T-helper 17 cell (primary cell): Measurements from ENCODE around the gene GAK. TPM values are rescaled to one million over a fixed set of nuclear protein-coding genes. Genes with fewer than 3 reads are reported as not detected.
"Not testable (repeated sequence)": the region's sequence is repeated elsewhere in the genome, so short reads cannot be mapped to it uniquely, and the experiment has no call there.

Experiments used
- ATAC-seq: fragments of 150-1000 bp; cut with Tn5 transposase; 2 replicates; pipeline ENCODE4 v1.10.0; 2021; ENCODE audit warnings: mild to moderate bottlenecking, moderate library complexity
- DNase-seq, 3 donors: peaks; one replicate each; pipeline versions ENCODE4 v3.0.0 to v3.0.0-alpha.2; 2020 to 2021
- H3K9me3 ChIP-seq: one replicate; pipeline ENCODE4 v1.7.0; 2013; ENCODE audit warnings: low read length, mild to moderate bottlenecking; ENCODE audit not compliant: control insufficient read depth, poor library complexity, severe bottlenecking
- H3K27ac Mint-ChIP-seq: one replicate; pipeline ENCODE4 v1.8.0; 2022; ENCODE audit warnings: mild to moderate bottlenecking, moderate library complexity, mixed read lengths
- H3K27me3 Mint-ChIP-seq: one replicate; pipeline ENCODE4 v1.8.0; 2022; ENCODE audit warnings: mixed read lengths
- H3K36me3 Mint-ChIP-seq: one replicate; pipeline ENCODE4 v1.8.0; 2022; ENCODE audit warnings: low read depth, mixed read lengths
- H3K4me1 Mint-ChIP-seq: one replicate; pipeline ENCODE4 v1.8.0; 2022; ENCODE audit warnings: mild to moderate bottlenecking, mixed read lengths
- H3K4me3 Mint-ChIP-seq: one replicate; pipeline ENCODE4 v1.8.0; 2022; ENCODE audit warnings: mild to moderate bottlenecking, moderate library complexity, mixed read lengths
- total RNA-seq, 4 donors: library from RNA in 2 of 4; stranded (reverse) in 2 of 4; gene quantifications; one replicate each; pipeline ENCODE4 v1.2.3 and lab custom pipeline; 2022 to 2026

GAK gene
- total RNA-seq, 2 donors from 2014 or later = 192 to 215 TPM

- not testable (repeated sequence) for H3K36me3 Mint-ChIP-seq, H3K4me3 Mint-ChIP-seq, DNase-seq, H3K27ac Mint-ChIP-seq, H3K27me3 Mint-ChIP-seq, H3K9me3 ChIP-seq, ATAC-seq
- peaks cover 58% of the 10 kb centered on the region for H3K4me1 Mint-ChIP-seq
These were observed 13.0 kb downstream of the GAK start for GRCh38 chr4:919004-919680.

DNA sequence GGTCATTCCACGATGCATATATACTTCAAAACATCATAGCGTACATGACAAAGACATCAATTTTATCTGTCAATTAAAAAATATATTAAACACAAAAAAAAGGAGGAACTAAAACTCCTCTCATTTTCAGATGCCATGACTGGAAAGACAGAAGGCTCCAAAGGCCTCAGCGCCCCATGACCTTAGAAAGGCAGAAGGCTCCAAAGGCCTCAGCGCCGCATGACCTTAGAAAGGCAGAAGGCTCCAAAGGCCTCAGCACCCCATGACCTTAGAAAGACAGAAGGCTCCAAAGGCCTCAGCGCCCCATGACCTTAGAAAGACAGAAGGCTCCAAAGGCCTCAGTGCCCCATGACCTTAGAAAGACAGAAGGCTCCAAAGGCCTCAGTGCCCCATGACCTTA lies 13.5 kb downstream of the GAK start:
- H3K36me3 Mint-ChIP-seq, ATAC-seq, H3K9me3 ChIP-seq, H3K27ac Mint-ChIP-seq, DNase-seq, H3K4me3 Mint-ChIP-seq, H3K27me3 Mint-ChIP-seq: not testable (repeated sequence)
- peaks cover 56% of the 10 kb centered on the region for H3K4me1 Mint-ChIP-seq

- DNase-seq (no peak), ATAC-seq (no peak)
- Mint-ChIP-seq H3K27me3 (no peaks in the 10 kb centered on the region), H3K4me1 (peaks cover 55% of the 10 kb centered on the region), H3K4me3 (no peak overlapping the region), H3K27ac (no peak overlapping the region), H3K36me3 (peaks cover 2% of the 10 kb centered on the region)
- no peaks in the 10 kb centered on the region for H3K9me3 ChIP-seq
These were observed 14.1 kb downstream of the GAK start for GRCh38 chr4:917992-918391.

GRCh38 chr4:917466-917865 lies 14.7 kb downstream of the GAK start:
- Mint-ChIP-seq H3K27ac (no peak overlapping the region), H3K4me1 (peaks cover 50% of the 10 kb centered on the region), H3K27me3 (no peaks in the 10 kb centered on the region), H3K36me3 (peaks cover 2% of the 10 kb centered on the region), H3K4me3 (no peak overlapping the region)
- ATAC-seq (no peak), DNase-seq (no peak)
- H3K9me3 ChIP-seq = no peaks in the 10 kb centered on the region

GRCh38 chr4:915595-915994 lies 16.5 kb downstream of the GAK start:
- peak overlapping the region; percentile 83 for H3K4me3 Mint-ChIP-seq
- H3K4me1 Mint-ChIP-seq = peaks cover 43% of the 10 kb centered on the region

DNA sequence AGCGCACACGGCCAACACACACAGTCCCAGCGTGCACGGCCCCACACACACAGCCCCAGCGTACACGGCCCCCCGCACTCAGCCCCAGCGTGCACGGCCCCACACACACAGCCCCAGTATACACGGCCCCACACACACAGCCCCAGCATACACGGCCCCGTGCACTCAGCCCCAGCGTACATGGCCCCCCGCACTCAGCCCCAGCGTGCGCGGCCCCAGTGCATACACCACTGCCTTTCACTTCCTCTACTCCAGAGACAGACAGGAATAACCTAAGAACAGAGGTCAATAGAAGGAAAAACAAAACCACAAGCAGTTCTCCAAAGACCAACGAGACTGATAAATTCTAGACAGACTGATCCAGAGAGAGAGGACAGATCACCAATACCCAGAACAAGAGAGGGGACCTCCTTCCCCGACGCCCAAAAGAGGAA lies 17.1 kb downstream of the GAK start:
- Mint-ChIP-seq H3K4me1 (peaks cover 40% of the 10 kb centered on the region), H3K27ac (peak overlapping the region; percentile 82), H3K27me3 (no peaks in the 10 kb centered on the region), H3K4me3 (peak overlapping the region; percentile 83), H3K36me3 (peaks cover 2% of the 10 kb centered on the region)
- H3K9me3 ChIP-seq = no peaks in the 10 kb centered on the region
- peak; percentile 39 for ATAC-seq
- no peak for DNase-seq

More at GRCh38 chr4:915595-915994, 16.5 kb downstream of the GAK start:
- Mint-ChIP-seq H3K27ac (peak overlapping the region; percentile 82), H3K36me3 (peaks cover 2% of the 10 kb centered on the region), H3K27me3 (no peaks in the 10 kb centered on the region)
- DNase-seq = no peak
- ATAC-seq = peak; percentile 58
- no peaks in the 10 kb centered on the region for H3K9me3 ChIP-seq

DNA sequence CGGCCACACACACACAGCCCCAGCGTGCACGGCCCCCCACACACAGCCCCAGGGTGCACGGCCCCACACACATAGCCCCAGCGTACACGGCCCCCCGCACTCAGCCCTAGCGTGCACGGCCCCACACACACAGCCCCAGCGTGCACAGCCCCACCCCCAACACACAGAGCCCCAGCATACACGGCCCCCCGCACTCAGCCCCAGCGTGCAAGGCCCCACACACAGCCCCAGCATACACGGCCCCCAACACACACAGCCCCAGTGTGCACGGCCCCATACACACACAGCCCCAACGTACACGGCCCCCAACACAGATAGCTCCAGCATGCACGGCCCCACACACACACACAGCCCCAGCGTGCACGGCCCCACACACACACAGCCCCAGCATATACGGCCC lies 17.6 kb downstream of the GAK start:
- H3K9me3 ChIP-seq = no peaks in the 10 kb centered on the region
- no peaks in the 10 kb centered on the region for H3K27me3 Mint-ChIP-seq
- peaks cover 2% of the 10 kb centered on the region for H3K36me3 Mint-ChIP-seq
- H3K4me1 Mint-ChIP-seq = peaks cover 36% of the 10 kb centered on the region
- no peak overlapping the region for H3K4me3 Mint-ChIP-seq
- no peak overlapping the region for H3K27ac Mint-ChIP-seq
- DNase-seq (no peak), ATAC-seq (no peak)

DNA sequence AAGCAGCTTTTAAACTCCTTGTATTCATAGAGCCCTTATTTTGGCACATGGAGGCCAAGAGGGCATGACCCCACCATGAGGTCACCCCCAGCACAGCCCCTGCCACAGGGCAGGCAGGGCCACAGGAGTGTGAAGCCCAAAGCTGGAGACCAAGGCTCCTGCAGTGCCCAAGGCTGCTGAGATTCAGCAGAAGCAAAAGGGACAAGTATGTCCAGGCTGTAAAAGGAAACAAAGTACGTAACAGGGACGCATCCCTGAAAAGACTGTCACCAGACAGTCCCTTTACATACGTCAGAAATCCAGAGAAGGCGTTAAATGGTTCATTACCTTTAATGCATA lies 18.9 kb downstream of the GAK start:
- Mint-ChIP-seq H3K36me3 (peaks cover 2% of the 10 kb centered on the region), H3K4me1 (peaks cover 36% of the 10 kb centered on the region), H3K4me3 (no peak overlapping the region), H3K27ac (no peak overlapping the region), H3K27me3 (no peaks in the 10 kb centered on the region)
- no peaks in the 10 kb centered on the region for H3K9me3 ChIP-seq
- DNase-seq (no peak), ATAC-seq (no peak)

GRCh38 chr4:912548-913279 lies 19.4 kb downstream of the GAK start:
- H3K9me3 ChIP-seq = no peaks in the 10 kb centered on the region
- H3K27ac Mint-ChIP-seq = no peak overlapping the region
- H3K27me3 Mint-ChIP-seq = no peaks in the 10 kb centered on the region
- no peaks in the 10 kb centered on the region for H3K36me3 Mint-ChIP-seq
- no peak overlapping the region for H3K4me3 Mint-ChIP-seq
- no peak for ATAC-seq
- no peak for DNase-seq
- H3K4me1 Mint-ChIP-seq = peaks cover 36% of the 10 kb centered on the region

DNA sequence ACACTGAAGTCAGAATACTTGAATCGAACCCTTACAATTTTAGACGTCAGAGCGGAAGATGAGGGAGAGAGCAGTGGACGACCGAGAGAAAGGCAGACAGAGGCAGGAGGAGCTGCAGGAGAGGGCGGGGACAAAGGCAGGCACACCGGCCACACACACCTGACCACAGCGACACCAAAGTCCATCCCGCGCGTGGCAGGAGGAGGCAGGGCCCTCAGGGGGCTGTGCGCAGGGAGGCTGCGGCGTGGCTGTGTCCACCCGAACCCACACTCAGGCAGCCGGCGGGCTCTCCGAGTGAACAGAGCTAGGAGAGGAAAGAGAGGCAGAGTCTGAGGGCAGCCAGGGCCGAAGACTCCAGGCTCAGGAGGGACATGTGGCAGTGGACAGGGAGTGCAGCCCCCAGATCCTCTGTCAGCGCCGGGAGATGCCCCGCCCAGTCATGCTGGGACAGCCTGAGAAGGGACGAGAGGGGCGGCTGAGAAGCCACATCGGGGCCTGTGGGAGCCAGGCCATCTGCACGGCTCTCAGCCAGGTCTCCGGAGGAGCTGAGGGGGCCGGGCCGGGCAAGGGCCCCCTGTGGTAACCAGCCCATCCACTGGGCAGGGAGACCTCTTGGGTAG lies 20.1 kb downstream of the GAK start:
- Mint-ChIP-seq H3K36me3 (no peaks in the 10 kb centered on the region), H3K4me1 (peaks cover 31% of the 10 kb centered on the region), H3K4me3 (no peak overlapping the region), H3K27ac (no peak overlapping the region), H3K27me3 (no peaks in the 10 kb centered on the region)
- DNase-seq = no peak
- H3K9me3 ChIP-seq = no peaks in the 10 kb centered on the region
- no peak for ATAC-seq

DNA sequence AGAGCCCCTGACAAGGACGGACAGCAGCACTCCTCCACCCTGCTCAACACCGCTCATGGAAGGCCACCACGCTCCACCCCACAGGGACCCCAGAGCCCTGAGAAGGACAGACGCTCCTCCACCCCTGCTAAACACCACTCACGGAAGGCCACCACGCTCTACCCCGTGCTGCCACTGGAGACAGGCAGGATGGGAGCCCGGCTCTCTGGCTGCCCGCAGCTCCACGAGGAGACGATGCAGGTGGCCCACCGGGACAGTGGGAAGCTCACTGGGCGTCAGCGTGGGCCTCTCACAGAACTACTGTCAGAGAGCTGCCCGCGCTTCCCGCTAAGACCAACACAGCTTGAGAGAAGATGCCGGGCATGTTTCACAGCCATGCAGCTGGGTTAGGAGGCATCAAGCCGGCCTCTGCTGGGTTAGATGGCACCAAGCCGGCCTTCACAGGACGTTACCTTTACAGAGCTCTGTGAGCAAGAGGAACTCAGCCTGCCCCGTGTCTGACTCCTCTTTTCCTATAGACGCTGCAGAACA lies 20.8 kb downstream of the GAK start:
- Mint-ChIP-seq H3K27ac (no peak overlapping the region), H3K36me3 (no peaks in the 10 kb centered on the region), H3K4me3 (no peak overlapping the region), H3K4me1 (peaks cover 24% of the 10 kb centered on the region), H3K27me3 (no peaks in the 10 kb centered on the region)
- H3K9me3 ChIP-seq = no peaks in the 10 kb centered on the region
- ATAC-seq (no peak), DNase-seq (no peak)

GRCh38 chr4:910366-911091 lies 21.6 kb downstream of the GAK start:
- H3K9me3 ChIP-seq = no peaks in the 10 kb centered on the region
- no peak for DNase-seq
- no peaks in the 10 kb centered on the region for H3K36me3 Mint-ChIP-seq
- peak overlapping the region; percentile 25 for H3K4me3 Mint-ChIP-seq
- H3K4me1 Mint-ChIP-seq = peaks cover 17% of the 10 kb centered on the region
- no peak overlapping the region for H3K27ac Mint-ChIP-seq
- no peak for ATAC-seq
- no peaks in the 10 kb centered on the region for H3K27me3 Mint-ChIP-seq

DNA sequence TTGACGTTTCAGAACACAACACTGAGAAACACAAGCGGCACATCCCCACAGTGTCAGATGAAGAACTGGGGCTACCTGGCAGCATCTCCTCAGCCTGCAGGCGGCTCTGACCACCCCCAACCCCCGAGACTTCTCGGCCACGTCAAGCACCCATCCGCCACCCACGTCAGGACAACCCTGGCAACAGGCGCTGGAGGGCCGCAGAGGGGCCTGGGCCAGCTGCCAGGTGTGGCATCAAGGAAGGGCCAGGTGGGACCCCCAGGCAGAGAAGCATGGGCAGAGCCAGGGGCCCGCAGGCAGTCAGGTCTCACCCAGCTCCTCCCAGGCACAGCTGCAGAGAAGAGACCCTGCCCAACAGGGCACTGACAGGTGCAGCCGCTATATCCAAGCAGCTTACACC lies 22.3 kb downstream of the GAK start:
- Mint-ChIP-seq H3K4me1 (peaks cover 10% of the 10 kb centered on the region), H3K27ac (no peak overlapping the region), H3K4me3 (no peak overlapping the region), H3K36me3 (no peaks in the 10 kb centered on the region), H3K27me3 (no peaks in the 10 kb centered on the region)
- ATAC-seq (no peak), DNase-seq (no peak)
- no peaks in the 10 kb centered on the region for H3K9me3 ChIP-seq
